DND-41 (cell line): ENCODE data around the gene ARPC4.

ENCODE experiments used
- ATAC-seq: fragments of 200-7000 bp; cut with Tn5 transposase; 3 replicates; pipeline ENCODE4 v1.9.1; 2021; ENCODE audit warnings: low read depth; ENCODE audit not compliant: insufficient read depth
- DNase-seq: peaks from one replicate; pipeline ENCODE4 v3.0.0-alpha.2; 2020
- H2AFZ ChIP-seq: 2 replicates; pipeline ENCODE4 v1.6.0; 2012; ENCODE audit warnings: low read depth, low read length
- H3K27ac ChIP-seq: 2 replicates; pipeline ENCODE4 v1.5.1; 2012; ENCODE audit warnings: low read length, inconsistent platforms
- H3K27me3 ChIP-seq: fragments of 200-600 bp; sonication (generic); 2 replicates; pipeline ENCODE4 v1.6.0; 2012; ENCODE audit warnings: low read length, mild to moderate bottlenecking, inconsistent platforms; ENCODE audit not compliant: insufficient read depth, poor library complexity
- H3K36me3 ChIP-seq: 2 replicates; pipeline ENCODE4 v1.5.1; 2012; ENCODE audit warnings: low read length, inconsistent platforms; ENCODE audit not compliant: insufficient read depth
- H3K4me1 ChIP-seq: 2 replicates; pipeline ENCODE4 v1.5.1; 2012; ENCODE audit warnings: mild to moderate bottlenecking, low read length; ENCODE audit not compliant: insufficient read depth
- H3K4me2 ChIP-seq: 2 replicates; pipeline ENCODE4 v1.6.0; 2012; ENCODE audit warnings: mild to moderate bottlenecking, moderate library complexity, low read length, inconsistent platforms; ENCODE audit not compliant: insufficient read depth
- H3K4me3 ChIP-seq, 2 experiments: fragments of 200-600 bp in 1 of 2; shearing (Covaris generic) in 1 of 2; 2 replicates each; pipeline ENCODE4 v1.5.1; 2012 to 2016; ENCODE audit warnings: inconsistent platforms in 2 of 2, low read length in 2 of 2, mild to moderate bottlenecking in 2 of 2, low read depth in 1 of 2, moderate library complexity in 1 of 2
- H3K79me2 ChIP-seq: 2 replicates; pipeline ENCODE4 v1.6.0; 2012; ENCODE audit warnings: low read length, inconsistent platforms; ENCODE audit not compliant: insufficient read depth
- H3K9ac ChIP-seq: 2 replicates; pipeline ENCODE4 v1.6.0; 2012; ENCODE audit warnings: low read depth, mild to moderate bottlenecking, inconsistent platforms, low read length, moderate library complexity
- H3K9me3 ChIP-seq: 2 replicates; pipeline ENCODE4 v1.5.1; 2012; ENCODE audit warnings: low read length, moderate library complexity, mild to moderate bottlenecking, inconsistent platforms; ENCODE audit not compliant: insufficient read depth, severe bottlenecking
- H4K20me1 ChIP-seq: 2 replicates; pipeline ENCODE4 v1.6.0; 2012; ENCODE audit warnings: low read length; ENCODE audit not compliant: insufficient read depth
- CTCF ChIP-seq: IDR thresholded peaks from 2 replicates; pipeline ENCODE4 v1.5.1; 2012; ENCODE audit warnings: borderline replicate concordance, low read length, moderate library complexity, mild to moderate bottlenecking; ENCODE audit not compliant: poor library complexity, severe bottlenecking; ENCODE audit errors: extremely low read depth
- EZH2 ChIP-seq: IDR thresholded peaks from 3 replicates; pipeline ENCODE4 v1.6.1; 2012; ENCODE audit warnings: borderline replicate concordance, low read depth, mild to moderate bottlenecking, moderate library complexity, low read length, inconsistent platforms; ENCODE audit not compliant: severe bottlenecking

The ARPC4 gene

GRCh38 chr3:9786825-9787669, 5.8 kb upstream of the ARPC4 start:
- DNase-seq (no peak), ATAC-seq (no peak)
- H3K4me2 ChIP-seq = no peak overlapping the region
- H3K9me3 ChIP-seq = no peaks in the 10 kb centered on the region
- no peak overlapping the region for H3K4me3 ChIP-seq
- H3K36me3 ChIP-seq = peaks cover 62% of the 10 kb centered on the region
- TF ChIP-seq EZH2 = no peak
- TF ChIP-seq CTCF = peak; percentile 61
- H4K20me1 ChIP-seq = no peaks in the 10 kb centered on the region
- H2AFZ ChIP-seq = no peak overlapping the region
- no peak overlapping the region for H3K27ac ChIP-seq
- no peak overlapping the region for H3K9ac ChIP-seq
- H3K79me2 ChIP-seq = peaks cover 5% of the 10 kb centered on the region
- H3K4me1 ChIP-seq = peaks cover 16% of the 10 kb centered on the region
- H3K27me3 ChIP-seq = no peaks in the 10 kb centered on the region

GRCh38 chr3:9787714-9788113, 5.2 kb upstream of the ARPC4 start:
- H4K20me1 ChIP-seq = no peaks in the 10 kb centered on the region
- DNase-seq (no peak), ATAC-seq (no peak)
- peaks cover 56% of the 10 kb centered on the region for H3K36me3 ChIP-seq
- H3K27ac ChIP-seq = no peak overlapping the region
- peaks cover 16% of the 10 kb centered on the region for H3K4me1 ChIP-seq
- H3K4me3 ChIP-seq = no peak overlapping the region
- H2AFZ ChIP-seq = no peak overlapping the region
- H3K4me2 ChIP-seq = no peak overlapping the region
- H3K9ac ChIP-seq = no peak overlapping the region
- H3K27me3 ChIP-seq = no peaks in the 10 kb centered on the region
- H3K79me2 ChIP-seq = peaks cover 6% of the 10 kb centered on the region
- TF ChIP-seq CTCF = no peak
- TF ChIP-seq EZH2 = no peak
- H3K9me3 ChIP-seq = no peaks in the 10 kb centered on the region

GRCh38 chr3:9791127-9791526, 1.8 kb upstream of the ARPC4 start:
- peaks cover 56% of the 10 kb centered on the region for H3K36me3 ChIP-seq
- peak overlapping the region; percentile 82 for H3K4me2 ChIP-seq
- DNase-seq (no peak), ATAC-seq (no peak)
- H3K4me1 ChIP-seq = peaks cover 38% of the 10 kb centered on the region
- peak overlapping the region in 1 of 2 experiments; percentile 94; a peak in 1 of 4 replicates for H3K4me3 ChIP-seq
- H3K27me3 ChIP-seq = no peaks in the 10 kb centered on the region
- H4K20me1 ChIP-seq = peaks cover 21% of the 10 kb centered on the region
- TF ChIP-seq CTCF = no peak
- no peak for TF ChIP-seq EZH2
- peak overlapping the region; percentile 86; the same call in 1 of the 2 replicates for H3K9ac ChIP-seq
- H3K9me3 ChIP-seq = no peaks in the 10 kb centered on the region
- H2AFZ ChIP-seq = no peak overlapping the region
- no peak overlapping the region; the same call in 1 of the 2 replicates for H3K27ac ChIP-seq
- peaks cover 38% of the 10 kb centered on the region for H3K79me2 ChIP-seq
